Umbilical cord (tissue), 2 donors: Measurements from ENCODE around the gene EIF4E3. TPM values are rescaled to one million over a fixed set of nuclear protein-coding genes. Genes with fewer than 3 reads are reported as not detected.

Experiments
- DNase-seq: peaks from one replicate; pipeline ENCODE4 v3.0.0-alpha.2; 2015; ENCODE audit warnings: low spot score
- total RNA-seq: library from RNA; depleted of rRNA; stranded (reverse); fragments of >200 nt; gene quantifications from one replicate; pipeline ENCODE4 v1.2.3, GENCODE V29; 2014; ENCODE audit warnings: low replicate concordance; ENCODE audit not compliant: insufficient read depth

The EIF4E3 gene
- total RNA-seq, 1 donor from 2014 or later = 6.7 TPM

GRCh38 chr3:71690341-71690841, 34.8 kb downstream of the EIF4E3 start:
- peak; percentile 87 for DNase-seq

- no peak for DNase-seq
Measured at GRCh38 chr3:71689291-71689690, 35.9 kb downstream of the EIF4E3 start.

- no peak for DNase-seq
Measured at GRCh38 chr3:71688121-71688520, 37.1 kb downstream of the EIF4E3 start.

GRCh38 chr3:71685686-71686085, 39.5 kb downstream of the EIF4E3 start:
- DNase-seq = no peak

- peak; percentile 82 for DNase-seq
Measured at GRCh38 chr3:71684757-71685386, 40.3 kb downstream of the EIF4E3 start.

- DNase-seq = no peak
Measured at GRCh38 chr3:71684046-71684756, 41.0 kb downstream of the EIF4E3 start.

GRCh38 chr3:71681224-71681668, 44.0 kb downstream of the EIF4E3 start:
- peak; percentile 74 for DNase-seq

GRCh38 chr3:71680603-71681002, 44.6 kb downstream of the EIF4E3 start:
- DNase-seq = peak; percentile 53

- DNase-seq = no peak
Measured at GRCh38 chr3:71676931-71677330, 48.3 kb downstream of the EIF4E3 start.

GRCh38 chr3:71673486-71673885, 51.7 kb downstream of the EIF4E3 start:
- no peak for DNase-seq

- no peak for DNase-seq
Measured at GRCh38 chr3:71672807-71673206, 52.4 kb downstream of the EIF4E3 start.

- no peak for DNase-seq
Measured at GRCh38 chr3:71672340-71672739, 52.9 kb downstream of the EIF4E3 start.

GRCh38 chr3:71671216-71671845, 53.9 kb downstream of the EIF4E3 start:
- DNase-seq = no peak

- no peak for DNase-seq
Measured at GRCh38 chr3:71662568-71662967, 62.6 kb downstream of the EIF4E3 start.

- no peak for DNase-seq
Measured at GRCh38 chr3:71662056-71662455, 63.1 kb downstream of the EIF4E3 start.

GRCh38 chr3:71659864-71660591, 65.2 kb downstream of the EIF4E3 start:
- peak; percentile 47 for DNase-seq

GRCh38 chr3:71657831-71658530, 67.2 kb downstream of the EIF4E3 start:
- peak; percentile 53 for DNase-seq

- no peak for DNase-seq
Measured at GRCh38 chr3:71655061-71655460, 70.1 kb downstream of the EIF4E3 start.

GRCh38 chr3:71653414-71653807, 71.8 kb downstream of the EIF4E3 start:
- DNase-seq = no peak

GRCh38 chr3:71652781-71653413, 72.3 kb downstream of the EIF4E3 start:
- DNase-seq = peak; percentile 84

- DNase-seq = no peak
Measured at GRCh38 chr3:71651625-71652024, 73.6 kb downstream of the EIF4E3 start.
